ENCODE measurements around the gene FMO3. TPM values are rescaled to one million over a fixed set of nuclear protein-coding genes. Genes with fewer than 3 reads are reported as not detected.

Gene FMO3
- total RNA-seq, 2 experiments from 2014 or later, result not detected

- DNase-seq, result no peak
- ChIA-PET POLR2A (no interaction called here), CTCF (no interaction called here)
- H3K27ac Mint-ChIP-seq, result no peak overlapping the region
- H3K9me3 Mint-ChIP-seq, result no peaks in the 10 kb centered on the region
- no peaks in the 10 kb centered on the region for H3K27me3 Mint-ChIP-seq
- no peak overlapping the region for H3K4me3 Mint-ChIP-seq
- no peaks in the 10 kb centered on the region for H3K4me1 Mint-ChIP-seq
- no peaks in the 10 kb centered on the region for H3K36me3 Mint-ChIP-seq (ENCODE audit: low read depth)
Measured at GRCh38 chr1:171152549-171152948, 61.8 kb downstream of the FMO3 start.

- POLR2A ChIA-PET, result no interaction called here
- Mint-ChIP-seq H3K27me3 (no peaks in the 10 kb centered on the region), H3K9me3 (no peaks in the 10 kb centered on the region), H3K4me3 (no peak overlapping the region), H3K36me3 (ENCODE audit: low read depth) (no peaks in the 10 kb centered on the region), H3K4me1 (no peaks in the 10 kb centered on the region), H3K27ac (no peak overlapping the region)
- CTCF ChIA-PET, result no interaction called here
- no peak for DNase-seq
Measured at GRCh38 chr1:171155484-171155883, 64.8 kb downstream of the FMO3 start.

GRCh38 chr1:171158096-171158495 is 67.4 kb downstream of the FMO3 start:
- H3K9me3 Mint-ChIP-seq, result no peaks in the 10 kb centered on the region
- H3K4me1 Mint-ChIP-seq, result no peaks in the 10 kb centered on the region
- POLR2A ChIA-PET, result no interaction called here
- no peak for DNase-seq
- CTCF ChIA-PET, result no interaction called here
- H3K27me3 Mint-ChIP-seq, result peaks cover 6% of the 10 kb centered on the region
- no peaks in the 10 kb centered on the region for H3K36me3 Mint-ChIP-seq (ENCODE audit: low read depth)
- no peak overlapping the region for H3K27ac Mint-ChIP-seq
- H3K4me3 Mint-ChIP-seq, result no peak overlapping the region

GRCh38 chr1:171158551-171158950 is 67.8 kb downstream of the FMO3 start:
- POLR2A ChIA-PET, result no interaction called here
- Mint-ChIP-seq H3K9me3 (no peaks in the 10 kb centered on the region), H3K36me3 (ENCODE audit: low read depth) (no peaks in the 10 kb centered on the region), H3K4me1 (no peaks in the 10 kb centered on the region), H3K4me3 (no peak overlapping the region), H3K27me3 (peaks cover 6% of the 10 kb centered on the region), H3K27ac (no peak overlapping the region)
- DNase-seq, result no peak
- CTCF ChIA-PET, result no interaction called here

GRCh38 chr1:171159148-171159547 is 68.4 kb downstream of the FMO3 start:
- CTCF ChIA-PET, result no interaction called here
- Mint-ChIP-seq H3K27me3 (peaks cover 6% of the 10 kb centered on the region), H3K36me3 (ENCODE audit: low read depth) (no peaks in the 10 kb centered on the region), H3K9me3 (no peaks in the 10 kb centered on the region), H3K4me1 (no peaks in the 10 kb centered on the region), H3K27ac (no peak overlapping the region), H3K4me3 (no peak overlapping the region)
- POLR2A ChIA-PET, result no interaction called here
- DNase-seq, result no peak

GRCh38 chr1:171160211-171160610 is 69.5 kb downstream of the FMO3 start:
- peaks cover 6% of the 10 kb centered on the region for H3K27me3 Mint-ChIP-seq
- no peaks in the 10 kb centered on the region for H3K9me3 Mint-ChIP-seq
- POLR2A ChIA-PET, result no interaction called here
- no peak for DNase-seq
- H3K4me1 Mint-ChIP-seq, result no peaks in the 10 kb centered on the region
- CTCF ChIA-PET, result interaction anchor here (0.8 kb wide), 1 partner anchor 8 kb away, joined by 3 read pairs; no protein-coding TSS in a partner anchor
- no peak overlapping the region for H3K27ac Mint-ChIP-seq
- no peaks in the 10 kb centered on the region for H3K36me3 Mint-ChIP-seq (ENCODE audit: low read depth)
- no peak overlapping the region for H3K4me3 Mint-ChIP-seq

- Mint-ChIP-seq H3K4me1 (no peaks in the 10 kb centered on the region), H3K4me3 (no peak overlapping the region), H3K9me3 (no peaks in the 10 kb centered on the region), H3K27ac (no peak overlapping the region), H3K36me3 (ENCODE audit: low read depth) (no peaks in the 10 kb centered on the region), H3K27me3 (peaks cover 6% of the 10 kb centered on the region)
- CTCF ChIA-PET, result interaction anchor here (0.8 kb wide), 1 partner anchor 9 kb away, joined by 3 read pairs; no protein-coding TSS in a partner anchor
- POLR2A ChIA-PET, result no interaction called here
- no peak for DNase-seq
Measured at GRCh38 chr1:171160639-171161354, 70.1 kb downstream of the FMO3 start.

GRCh38 chr1:171161431-171161830 is 70.7 kb downstream of the FMO3 start:
- no peak overlapping the region for H3K4me3 Mint-ChIP-seq
- no peaks in the 10 kb centered on the region for H3K4me1 Mint-ChIP-seq
- H3K27me3 Mint-ChIP-seq, result peaks cover 6% of the 10 kb centered on the region
- DNase-seq, result no peak
- CTCF ChIA-PET, result no interaction called here
- H3K9me3 Mint-ChIP-seq, result no peaks in the 10 kb centered on the region
- H3K36me3 Mint-ChIP-seq (ENCODE audit: low read depth), result no peaks in the 10 kb centered on the region
- POLR2A ChIA-PET, result no interaction called here
- no peak overlapping the region for H3K27ac Mint-ChIP-seq

GRCh38 chr1:171166361-171166760 is 75.7 kb downstream of the FMO3 start:
- peaks cover 4% of the 10 kb centered on the region for H3K9me3 Mint-ChIP-seq
- no peak for DNase-seq
- no peaks in the 10 kb centered on the region for H3K4me1 Mint-ChIP-seq
- no peak overlapping the region for H3K4me3 Mint-ChIP-seq
- CTCF ChIA-PET, result no interaction called here
- no peaks in the 10 kb centered on the region for H3K36me3 Mint-ChIP-seq (ENCODE audit: low read depth)
- POLR2A ChIA-PET, result no interaction called here
- no peak overlapping the region for H3K27ac Mint-ChIP-seq
- peaks cover under 1% of the 10 kb centered on the region for H3K27me3 Mint-ChIP-seq

Small RNA genes lying within 50 kb of the gene (microRNA-seq; reads per million reads assigned to microRNA genes)
- gene MIR1295A (ENCODE audit: borderline microRNAs expressed, borderline replicate concordance) (not detected), gene MIR1295B (ENCODE audit: borderline microRNAs expressed, borderline replicate concordance) (not detected)

Other genes with a start within 250 kb of the FMO3 start
- not detected for gene MROH9, start 155.4 kb upstream of the FMO3 start, total RNA-seq
- not detected for gene FMO2, start 94.4 kb downstream of the FMO3 start, total RNA-seq
- gene FMO1, start 157.6 kb downstream of the FMO3 start, total RNA-seq, result not detected
- gene FMO4, start 223.3 kb downstream of the FMO3 start, total RNA-seq, result 1 to 10 TPM; 1.0 to 1.7 TPM

Data from activated CD4-positive, alpha-beta T cell treated with anti-CD3 and anti-CD28 coated beads, Interleukin-2, amount 10 ng/mL, durations not matched to agents 7 days and 5 days (primary cell).